GM21619 (cell line): ENCODE results near the gene HSF4.
A peak's percentile ranks its signal among the peaks of the same experiment; 100 is the strongest.

ENCODE experiments used
- ATAC-seq: cut with Tn5 transposase; IDR thresholded peaks from one replicate; pipeline ENCODE4 v1.9.1; 2021; ENCODE audit not compliant: unreplicated experiment

Gene HSF4

DNA sequence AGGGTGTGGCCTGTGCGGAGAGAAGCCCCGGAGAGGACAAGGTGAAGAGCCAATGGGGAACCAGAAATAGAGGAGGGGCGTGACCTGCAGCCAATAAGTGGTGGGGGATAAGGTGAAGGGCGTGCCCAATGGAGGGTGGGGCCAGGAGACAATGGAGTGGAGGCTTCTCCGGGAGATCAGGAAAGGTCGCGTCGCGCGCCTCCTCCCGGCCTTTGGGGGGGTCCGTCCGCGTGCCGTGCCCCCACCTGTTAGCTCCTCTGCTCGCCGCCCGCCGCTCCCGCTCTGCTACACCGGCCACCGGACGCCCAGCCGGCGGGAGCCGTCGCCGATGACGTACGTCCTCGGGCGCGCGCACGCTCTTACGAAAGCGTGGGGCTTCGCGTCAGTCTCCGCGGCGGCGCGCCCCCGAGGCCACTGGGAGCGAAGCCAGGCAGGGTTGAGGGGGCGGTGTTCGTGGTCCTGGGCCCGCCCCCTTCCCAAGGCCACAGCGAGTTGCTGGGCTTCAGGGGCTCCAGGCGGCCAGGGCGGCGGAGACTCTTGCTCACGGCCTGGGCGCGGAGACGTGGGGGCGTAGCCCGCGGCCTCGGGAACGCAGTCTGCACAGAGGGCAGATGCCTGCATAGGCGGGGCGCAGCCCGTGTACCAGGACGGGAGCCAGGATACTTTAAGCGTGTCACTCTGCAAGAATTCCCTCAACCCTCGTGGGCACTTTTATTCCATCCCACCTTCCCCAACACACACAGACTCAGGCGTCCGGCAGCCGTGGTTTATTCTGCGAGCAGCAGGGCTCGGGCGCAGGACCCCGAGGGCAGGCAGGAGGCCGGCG lies 19.3 kb downstream of the HSF4 start, which contains the start of gene MATCAP1:
MATCAP1 (minus strand) TSS at position 337 of the 826 bp plus-strand sequence. CDS start 3,353 bp downstream, outside the sequence.
- ATAC-seq: peak; percentile 88

DNA sequence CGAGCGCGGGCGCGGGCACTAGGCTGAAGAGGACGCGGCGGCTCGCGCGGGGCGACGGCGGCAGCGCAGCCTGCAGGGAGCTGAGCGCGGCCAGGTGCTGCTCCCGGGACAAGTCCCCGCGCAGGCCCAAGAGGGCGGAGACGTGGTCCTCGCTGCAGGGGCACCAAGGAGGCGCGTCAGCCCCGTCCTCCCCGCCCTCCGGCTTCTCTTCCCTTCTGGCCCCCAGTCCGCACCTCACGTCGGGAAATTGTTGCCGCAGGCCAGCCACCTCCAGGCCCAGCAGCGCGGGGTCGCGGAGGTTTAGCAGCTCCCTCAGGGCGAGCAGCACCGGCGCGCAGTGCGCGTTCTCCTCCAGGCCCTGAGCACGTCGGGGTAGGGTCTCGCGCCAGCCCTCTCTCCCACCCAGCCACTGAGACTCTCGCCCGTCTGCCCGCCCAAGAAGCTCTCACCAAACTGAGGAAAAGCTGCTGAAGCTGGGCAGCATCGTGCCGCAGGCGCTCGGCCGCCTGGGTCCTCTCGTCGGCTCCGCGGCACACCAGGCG lies 20.0 kb downstream of the HSF4 start:
- ATAC-seq: peak; percentile 1

DNA sequence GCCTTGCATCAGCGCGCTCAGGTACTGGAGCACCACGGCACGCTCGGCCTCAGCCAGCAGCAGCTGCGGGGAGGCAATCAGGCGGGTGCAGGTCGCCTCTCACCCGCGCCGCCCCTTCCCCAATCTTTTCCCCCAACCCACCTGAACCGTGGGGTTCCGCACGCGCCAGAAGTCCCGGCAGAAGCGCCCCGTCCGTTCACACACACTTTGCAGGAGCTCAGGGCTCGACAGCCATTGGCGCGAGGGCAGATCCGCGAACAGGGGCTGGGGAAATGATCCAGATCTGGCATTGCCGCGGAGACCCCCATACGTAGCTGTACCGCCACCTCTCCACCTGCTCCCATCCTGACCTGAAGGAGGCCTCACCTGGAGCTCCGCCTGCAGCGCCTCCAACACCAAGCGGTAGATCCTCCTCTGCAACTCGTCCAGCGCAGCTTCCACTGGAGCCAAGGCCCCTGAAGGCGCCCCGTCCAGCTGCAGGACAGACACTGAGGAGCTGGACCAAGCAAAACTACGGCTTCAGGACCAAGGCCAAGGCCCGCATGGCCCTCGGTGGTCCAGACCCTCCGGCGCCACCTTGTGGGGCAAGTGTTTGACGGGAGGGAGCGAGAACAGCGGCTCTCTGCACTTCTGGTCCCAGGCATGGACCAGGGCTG lies 20.6 kb downstream of the HSF4 start:
- no peak for ATAC-seq

DNA sequence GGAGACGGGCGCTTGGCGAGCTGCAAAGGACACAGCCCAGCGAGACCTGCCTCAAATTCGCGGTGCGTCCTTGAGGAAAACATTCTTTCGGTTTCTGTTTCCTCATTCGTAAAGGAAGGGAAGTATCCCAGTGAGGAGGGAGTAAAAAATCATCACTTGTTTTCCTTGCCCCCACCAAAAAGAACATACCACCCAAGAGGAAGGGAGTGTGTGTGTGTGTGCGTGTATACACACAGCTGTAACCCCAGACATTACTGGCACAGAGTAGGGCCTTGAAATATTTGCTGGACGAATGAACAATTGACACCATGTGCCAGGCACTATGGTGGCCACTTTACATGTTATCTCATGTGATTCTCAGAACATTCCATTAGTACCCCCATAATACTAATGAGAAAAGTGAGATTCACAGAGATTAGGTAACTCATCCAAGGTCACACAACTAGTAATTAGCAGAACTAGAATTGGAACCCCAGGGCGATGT lies 21.1 kb downstream of the HSF4 start:
- ATAC-seq: no peak

DNA sequence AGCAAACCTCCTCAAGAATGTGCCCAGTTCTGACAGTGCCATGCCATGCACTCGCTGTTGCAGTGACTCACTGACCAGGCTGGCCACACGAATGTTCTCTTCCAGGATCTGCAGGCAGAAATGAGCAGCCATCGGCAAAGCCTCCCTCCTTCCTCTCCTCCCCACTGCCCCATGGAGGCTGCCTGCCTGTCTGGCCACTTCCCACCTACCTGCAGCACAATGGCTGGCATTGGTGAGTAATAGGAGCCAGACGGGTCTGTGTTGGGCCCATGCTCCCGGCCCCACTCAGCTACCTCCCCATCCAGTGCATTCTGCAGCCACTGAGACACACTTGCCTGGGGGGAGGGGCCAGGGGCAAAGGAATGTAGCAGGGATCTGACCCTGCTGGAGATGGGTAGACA lies 22.0 kb downstream of the HSF4 start:
- no peak for ATAC-seq

DNA sequence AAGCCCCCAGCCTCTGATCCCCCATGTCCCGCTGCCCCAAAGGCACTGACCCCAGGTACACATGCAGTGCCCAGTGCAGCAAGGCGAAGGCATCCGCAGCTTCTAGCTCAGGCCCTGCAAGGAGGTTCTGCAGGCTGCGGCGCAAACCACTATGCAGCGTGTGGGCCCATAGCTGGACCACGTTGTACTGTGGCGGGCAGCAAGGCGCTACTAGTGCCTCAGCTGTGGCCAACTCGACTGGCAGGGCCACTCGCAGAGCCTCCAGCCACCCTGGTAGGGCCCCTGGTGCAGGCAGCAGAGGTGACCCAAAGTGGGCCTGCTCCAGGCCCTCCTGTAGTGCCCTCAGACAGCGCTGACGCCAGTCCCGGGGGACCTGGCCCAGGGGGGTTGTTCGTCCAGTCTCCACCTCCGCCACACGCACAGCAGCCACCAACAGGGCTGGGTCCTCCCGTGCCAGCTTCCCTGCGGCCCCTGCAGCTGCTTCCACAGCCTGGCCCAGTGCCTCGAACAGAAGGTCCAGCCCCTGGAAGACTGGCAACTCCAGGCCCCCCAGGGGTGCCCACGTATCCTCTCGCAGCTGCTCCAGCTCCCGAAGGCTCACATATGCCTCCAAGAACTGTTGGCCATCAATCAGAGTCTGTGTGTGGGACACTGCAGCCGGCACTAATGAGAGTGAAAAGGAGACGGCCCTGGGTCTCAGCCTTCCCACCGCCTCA lies 22.8 kb downstream of the HSF4 start:
- ATAC-seq: no peak

DNA sequence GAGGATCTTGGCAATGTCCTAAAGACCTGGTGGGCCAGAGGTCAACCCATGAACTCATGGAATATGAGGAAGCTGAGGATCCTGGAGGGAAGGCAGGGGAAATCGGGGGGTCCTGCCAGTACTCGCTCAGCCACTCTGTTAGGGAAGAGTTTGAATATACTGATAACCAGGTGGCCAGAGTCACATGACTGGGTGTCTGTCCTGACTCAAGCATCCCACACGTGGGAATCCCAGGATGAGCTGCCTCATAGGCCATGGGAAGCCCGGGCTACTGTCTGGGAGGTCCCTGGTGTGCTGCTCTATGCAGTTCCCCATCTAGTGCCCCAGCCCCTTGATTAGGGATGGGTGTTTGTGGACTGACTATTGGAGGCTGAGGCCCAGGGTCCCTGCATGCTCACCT lies 23.8 kb downstream of the HSF4 start:
- no peak for ATAC-seq

DNA sequence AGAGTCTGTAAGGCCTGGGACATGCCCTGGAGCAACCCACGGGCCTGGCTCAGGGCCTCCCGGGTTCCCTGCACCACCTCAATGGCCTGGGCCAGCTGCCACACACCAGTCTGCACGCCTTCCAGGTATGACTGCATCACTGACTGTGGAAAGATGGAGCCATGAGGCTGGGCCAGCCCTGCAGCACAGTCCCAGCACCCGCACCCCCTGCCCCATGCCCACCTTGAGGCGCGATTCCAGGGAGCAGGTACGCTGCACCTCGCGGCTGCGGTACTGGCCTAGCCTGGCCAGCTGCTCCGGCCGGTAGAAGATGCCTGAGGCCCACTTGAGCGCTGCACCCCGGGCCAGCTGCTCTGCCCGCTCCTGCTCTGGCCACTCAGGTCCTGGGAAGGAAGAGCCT lies 24.3 kb downstream of the HSF4 start:
- no peak for ATAC-seq

DNA sequence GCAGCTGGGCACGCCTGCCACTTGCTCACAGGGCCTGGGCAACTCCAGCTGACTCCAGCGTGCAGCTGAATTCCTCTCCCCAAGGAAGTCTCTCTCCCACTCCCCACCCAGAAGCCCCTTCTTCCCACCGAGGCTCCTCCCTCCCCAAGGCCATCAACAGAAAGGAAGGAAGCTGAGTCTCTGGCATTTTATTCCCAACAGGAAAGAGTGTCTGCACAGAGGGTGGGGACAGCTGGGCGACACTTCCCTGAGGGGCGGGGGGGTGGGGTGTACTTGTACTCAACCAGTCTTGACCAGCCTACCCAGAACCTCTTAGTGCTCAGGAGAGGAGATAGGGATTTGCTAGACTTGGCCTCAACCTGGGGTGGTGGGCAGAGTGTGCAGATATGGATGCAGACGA lies 25.5 kb downstream of the HSF4 start, which contains the start of gene EXOC3L1:
EXOC3L1 (minus strand) TSS at position 96 of the 400 bp plus-strand sequence. CDS start 460 bp downstream, outside the sequence.
- no peak for ATAC-seq

DNA sequence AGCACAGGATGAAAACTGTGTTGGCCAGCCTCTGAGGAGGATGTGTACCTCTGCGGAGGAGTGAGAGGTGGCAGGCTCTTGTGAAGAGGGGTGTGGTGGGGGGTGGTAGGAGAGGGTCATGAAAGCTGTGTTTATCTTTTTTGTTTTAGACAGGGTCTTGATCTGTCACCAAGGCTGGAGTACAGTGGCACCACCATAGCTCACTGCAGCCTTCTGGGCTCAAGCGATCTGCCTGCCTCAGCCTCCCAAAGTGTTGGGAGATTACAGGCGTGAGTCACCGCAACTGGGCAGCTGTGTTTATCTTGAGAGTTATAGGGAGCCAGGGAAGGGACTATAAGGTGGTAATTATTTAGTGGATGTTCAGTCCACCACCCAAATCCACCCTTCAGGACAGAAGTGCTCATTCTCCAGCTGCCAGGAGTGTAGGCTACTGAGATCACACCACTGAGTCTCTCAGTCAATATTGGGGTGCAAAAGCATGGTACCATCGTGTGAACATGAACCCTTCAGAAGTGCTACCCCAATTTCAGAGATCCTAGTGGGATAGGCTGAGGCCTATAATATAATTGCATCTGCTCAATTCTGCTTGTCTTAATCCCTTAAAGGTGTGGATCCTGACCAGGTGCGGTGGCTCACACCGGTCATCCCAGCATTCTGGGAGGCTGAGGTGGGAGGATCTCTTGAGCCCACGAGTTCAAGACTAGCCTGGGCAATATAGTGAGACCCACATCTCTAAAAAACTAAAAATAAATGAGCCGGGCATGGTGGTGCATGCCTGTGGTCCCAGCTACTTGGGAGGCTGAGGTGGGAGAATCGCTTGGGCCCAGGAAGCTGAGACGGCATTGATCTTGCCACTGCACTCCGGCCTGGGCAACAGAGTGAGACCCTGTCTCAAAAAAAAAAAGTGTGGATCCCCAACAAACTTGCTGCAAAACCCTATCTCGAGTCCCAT lies 26.2 kb downstream of the HSF4 start:
- no peak for ATAC-seq

DNA sequence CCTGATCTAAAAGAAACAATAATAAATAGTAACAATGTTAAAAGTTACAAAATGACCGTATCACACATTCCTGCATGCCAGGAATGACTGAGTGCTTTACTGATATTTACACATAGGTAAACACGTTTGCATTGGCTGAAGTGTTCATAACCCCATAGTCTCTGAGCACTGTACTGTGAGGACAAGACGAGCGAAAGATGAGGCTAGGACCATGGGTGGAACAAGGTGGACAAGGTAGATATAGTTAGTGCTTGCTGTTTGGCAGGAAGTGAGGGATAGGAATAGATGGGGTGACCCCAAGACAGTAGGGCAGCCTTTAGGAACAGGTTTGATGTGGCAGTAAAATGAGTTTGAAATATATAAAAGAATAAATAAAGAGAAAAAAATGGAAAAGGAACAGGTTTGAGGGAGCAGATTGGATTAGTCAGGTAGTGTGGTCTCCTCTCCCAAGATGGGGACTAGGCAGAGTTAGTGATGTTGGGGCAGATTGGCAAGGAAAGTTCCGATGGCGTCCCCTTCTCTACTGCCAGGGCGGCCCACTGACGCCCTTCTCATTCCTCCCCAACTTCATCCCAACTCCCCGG lies 27.0 kb downstream of the HSF4 start:
- no peak for ATAC-seq

DNA sequence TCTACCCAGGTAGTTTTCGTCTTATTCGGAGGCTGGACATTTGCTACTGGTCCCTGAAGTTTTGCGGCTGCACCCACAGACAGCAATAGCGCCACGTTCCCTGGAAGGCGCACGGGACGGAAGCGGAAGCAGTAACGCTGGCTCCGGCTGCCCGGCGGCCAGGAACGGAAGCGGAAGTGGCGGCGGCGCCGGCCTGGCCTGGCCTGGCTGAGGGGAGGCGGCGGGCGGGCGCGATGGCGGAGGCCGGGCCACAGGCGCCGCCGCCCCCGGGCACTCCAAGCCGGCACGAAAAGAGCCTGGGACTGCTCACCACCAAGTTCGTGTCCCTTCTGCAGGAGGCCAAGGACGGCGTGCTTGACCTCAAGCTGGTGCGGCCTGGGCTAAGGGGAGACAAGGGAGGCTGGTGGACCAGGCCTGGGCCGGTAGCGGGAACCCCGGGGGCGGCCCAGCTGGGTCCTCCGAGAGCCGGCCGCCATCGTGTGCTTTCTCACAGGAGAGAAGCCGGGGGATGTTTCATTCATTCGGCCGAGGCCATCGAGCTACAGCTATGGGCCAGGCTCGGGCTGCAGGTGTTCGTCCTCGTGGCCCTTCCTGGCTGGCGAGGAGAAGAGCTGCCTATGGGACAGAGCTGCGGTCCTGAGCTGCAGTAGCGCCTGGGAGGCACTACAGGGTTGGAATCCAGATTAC lies 27.6 kb downstream of the HSF4 start, which contains the start of gene E2F4:
E2F4 (plus strand) TSS at position 161 of the 687 bp plus-strand sequence; CDS start at position 234, 73 bp downstream.
- peak; percentile 87 for ATAC-seq

DNA sequence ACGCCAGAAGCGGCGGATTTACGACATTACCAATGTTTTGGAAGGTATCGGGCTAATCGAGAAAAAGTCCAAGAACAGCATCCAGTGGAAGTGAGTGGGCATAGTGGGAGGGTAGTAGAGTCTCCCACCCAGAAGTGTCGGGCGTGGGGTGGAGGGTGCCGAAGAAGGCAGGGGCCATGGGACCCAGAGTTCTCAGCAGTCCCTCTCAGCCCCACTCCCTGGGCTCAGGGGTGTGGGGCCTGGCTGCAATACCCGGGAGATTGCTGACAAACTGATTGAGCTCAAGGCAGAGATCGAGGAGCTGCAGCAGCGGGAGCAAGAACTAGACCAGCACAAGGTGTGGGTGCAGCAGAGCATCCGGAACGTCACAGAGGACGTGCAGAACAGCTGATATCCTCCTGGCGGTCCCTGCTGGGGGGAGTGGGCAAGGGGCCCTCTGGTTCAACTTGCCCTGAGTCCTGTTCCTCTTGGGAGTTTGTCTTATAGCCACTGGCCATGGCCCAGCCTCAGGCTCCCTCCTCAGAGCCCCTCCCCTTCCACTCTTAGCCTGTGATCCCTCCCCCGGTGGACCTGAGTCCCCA lies 28.3 kb downstream of the HSF4 start:
- peak; percentile 4 for ATAC-seq

DNA sequence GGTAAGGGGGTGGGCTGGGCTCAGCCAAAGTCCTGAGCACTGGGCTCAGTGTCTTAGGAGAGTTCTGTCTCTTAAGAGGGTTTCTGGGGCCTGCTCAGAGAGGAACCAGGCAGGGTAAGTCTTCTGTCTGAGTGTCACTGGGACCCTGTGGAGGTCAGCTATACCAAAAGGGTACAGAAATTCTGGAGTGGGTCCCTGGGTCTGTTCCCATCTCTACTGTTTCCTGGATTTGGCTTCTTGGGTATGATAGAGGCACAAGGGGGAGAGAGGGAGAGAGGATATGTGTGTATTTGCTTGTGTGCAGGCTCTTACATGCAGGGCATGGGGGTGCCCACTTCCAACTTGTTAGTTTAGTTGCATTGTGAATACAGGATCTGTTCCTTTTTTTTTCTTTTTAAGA lies 29.0 kb downstream of the HSF4 start:
- no peak for ATAC-seq

DNA sequence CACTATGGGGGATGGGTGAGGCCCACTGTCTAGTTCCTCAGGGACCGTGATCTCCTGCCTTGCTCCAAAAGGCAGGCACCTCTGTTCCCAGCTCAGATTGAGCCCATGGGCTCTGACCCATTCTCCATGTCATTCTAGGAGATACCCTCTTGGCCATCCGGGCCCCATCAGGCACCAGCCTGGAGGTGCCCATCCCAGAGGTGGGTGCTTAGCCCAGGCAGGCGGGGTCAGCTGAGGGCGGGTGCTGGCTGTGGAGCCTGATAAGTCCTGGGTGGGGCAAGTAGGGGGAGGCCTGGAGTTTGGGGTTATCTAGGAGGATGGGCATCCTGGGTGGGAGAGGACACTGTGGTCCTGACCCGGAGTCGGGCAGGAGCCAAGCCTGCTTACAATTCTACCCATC lies 29.7 kb downstream of the HSF4 start:
- ATAC-seq: no peak

DNA sequence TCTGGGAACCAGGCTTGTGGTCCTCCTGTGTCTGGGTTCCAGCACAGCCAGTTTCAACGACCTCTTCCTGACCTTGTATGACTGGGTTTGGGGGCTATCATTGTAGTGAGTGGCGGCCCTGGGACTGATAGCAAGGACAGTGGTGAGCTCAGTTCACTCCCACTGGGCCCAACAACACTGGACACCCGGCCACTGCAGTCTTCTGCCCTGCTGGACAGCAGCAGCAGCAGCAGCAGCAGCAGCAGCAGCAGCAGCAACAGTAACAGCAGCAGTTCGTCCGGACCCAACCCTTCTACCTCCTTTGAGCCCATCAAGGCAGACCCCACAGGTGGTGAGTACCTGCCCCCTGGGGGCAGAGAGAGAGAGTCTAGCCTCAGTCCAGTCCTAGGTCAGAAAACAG lies 31.1 kb downstream of the HSF4 start:
- ATAC-seq: no peak

DNA sequence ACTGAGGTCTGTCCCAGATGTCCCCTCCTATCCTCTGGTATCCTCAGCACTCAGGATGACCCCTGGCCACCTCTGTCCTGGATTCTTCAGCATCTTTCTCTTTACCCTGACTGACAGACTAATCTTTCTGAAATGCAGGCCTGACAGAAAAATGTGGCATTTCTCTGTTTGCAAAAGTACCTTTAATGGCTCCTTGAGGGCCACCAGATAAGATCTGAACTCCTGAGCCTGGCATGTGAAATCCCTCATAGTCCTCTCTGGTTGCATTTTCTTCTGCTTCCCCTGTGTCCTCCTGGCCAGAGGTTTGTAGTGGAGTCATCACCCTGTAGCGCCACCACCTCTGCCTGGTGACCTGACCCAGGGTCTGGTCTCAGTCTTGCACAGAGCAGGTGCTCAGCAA lies 32.3 kb downstream of the HSF4 start:
- ATAC-seq: no peak

DNA sequence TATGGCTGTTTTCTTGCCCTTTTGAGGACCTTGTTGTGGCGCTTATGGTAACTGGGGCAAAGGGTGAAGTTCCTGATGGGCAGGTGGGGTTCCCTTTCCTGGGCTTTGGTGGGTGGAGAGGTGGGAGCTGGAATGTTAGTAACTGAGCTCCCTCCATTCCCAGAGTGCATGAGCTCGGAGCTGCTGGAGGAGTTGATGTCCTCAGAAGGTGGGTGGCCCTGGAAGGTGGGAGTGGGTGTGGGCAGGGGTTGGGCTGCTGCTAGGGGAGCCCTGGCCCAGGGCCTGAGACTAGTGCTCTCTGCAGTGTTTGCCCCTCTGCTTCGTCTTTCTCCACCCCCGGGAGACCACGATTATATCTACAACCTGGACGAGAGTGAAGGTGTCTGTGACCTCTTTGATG lies 33.2 kb downstream of the HSF4 start:
- no peak for ATAC-seq
